Uterus (tissue), 2 donors: Measurements from ENCODE around the gene NMT1.

Experiments
- POLR2A ChIP-seq, 2 donors: fragments of 450-650 bp; IDR thresholded peaks; one replicate each; pipeline ENCODE4 v1.6.1; 2016; ENCODE audit warnings: antibody characterized with exemption in 2 of 2, mild to moderate bottlenecking in 1 of 2, moderate library complexity in 1 of 2
- TF ChIP-seq, protein P1 (sequence below), 4 experiments: fragments of 200-600 bp in 2 of 4; fragments of 450-650 bp in 2 of 4; sonication (generic) in 2 of 4; IDR thresholded peaks; one replicate each; pipeline ENCODE4 v1.5.1; 2016 to 2019; ENCODE audit warnings: antibody characterized with exemption in 4 of 4, mild to moderate bottlenecking in 2 of 4, moderate library complexity in 1 of 4

DNA sequence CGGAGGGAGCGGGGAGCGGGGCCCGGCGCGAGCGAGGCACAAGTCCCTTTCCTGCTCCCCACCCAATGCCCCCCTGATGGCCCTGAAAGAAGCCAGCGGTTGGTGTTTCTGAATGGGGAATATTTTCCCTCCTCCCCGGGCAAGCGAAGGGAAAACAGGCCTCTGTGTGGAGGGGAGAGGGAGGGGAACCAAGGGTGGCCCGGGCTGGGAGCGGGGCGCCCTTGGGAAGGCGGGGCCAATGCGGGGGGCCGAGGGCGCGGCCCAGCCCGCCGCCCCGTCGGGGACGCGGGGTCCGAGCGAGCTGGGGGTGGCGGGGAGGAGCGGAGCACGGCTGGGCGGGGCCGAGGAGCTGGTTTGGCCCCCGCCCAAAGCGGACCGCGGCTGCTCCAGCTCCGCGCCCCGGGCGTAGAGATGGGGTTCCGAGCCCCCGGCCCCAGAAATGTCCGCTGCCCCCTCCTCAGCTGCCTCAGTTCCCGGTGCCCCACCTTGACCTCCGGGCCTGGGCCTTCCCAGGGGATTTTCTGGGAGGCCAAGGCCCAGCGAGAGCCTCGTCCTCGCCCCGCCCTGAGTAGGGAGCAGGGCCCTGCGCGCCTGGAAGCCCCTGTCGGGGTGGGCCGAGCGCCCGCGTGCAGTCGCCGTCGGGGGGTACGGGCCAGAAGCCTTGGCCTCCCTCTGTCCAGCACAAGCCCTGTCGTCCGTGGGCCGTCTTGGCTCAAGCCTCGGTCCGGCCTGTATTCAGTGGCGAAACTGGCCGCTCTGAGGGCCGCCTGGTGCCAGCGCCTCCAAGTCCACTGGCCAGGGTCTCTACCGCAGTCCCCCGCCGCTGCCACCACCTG is 83.3 kb downstream of the NMT1 start:
- TF ChIP-seq POLR2A (IDR thresholded peaks at IDR 0.05) = no peak
- TF ChIP-seq, protein P1, sequence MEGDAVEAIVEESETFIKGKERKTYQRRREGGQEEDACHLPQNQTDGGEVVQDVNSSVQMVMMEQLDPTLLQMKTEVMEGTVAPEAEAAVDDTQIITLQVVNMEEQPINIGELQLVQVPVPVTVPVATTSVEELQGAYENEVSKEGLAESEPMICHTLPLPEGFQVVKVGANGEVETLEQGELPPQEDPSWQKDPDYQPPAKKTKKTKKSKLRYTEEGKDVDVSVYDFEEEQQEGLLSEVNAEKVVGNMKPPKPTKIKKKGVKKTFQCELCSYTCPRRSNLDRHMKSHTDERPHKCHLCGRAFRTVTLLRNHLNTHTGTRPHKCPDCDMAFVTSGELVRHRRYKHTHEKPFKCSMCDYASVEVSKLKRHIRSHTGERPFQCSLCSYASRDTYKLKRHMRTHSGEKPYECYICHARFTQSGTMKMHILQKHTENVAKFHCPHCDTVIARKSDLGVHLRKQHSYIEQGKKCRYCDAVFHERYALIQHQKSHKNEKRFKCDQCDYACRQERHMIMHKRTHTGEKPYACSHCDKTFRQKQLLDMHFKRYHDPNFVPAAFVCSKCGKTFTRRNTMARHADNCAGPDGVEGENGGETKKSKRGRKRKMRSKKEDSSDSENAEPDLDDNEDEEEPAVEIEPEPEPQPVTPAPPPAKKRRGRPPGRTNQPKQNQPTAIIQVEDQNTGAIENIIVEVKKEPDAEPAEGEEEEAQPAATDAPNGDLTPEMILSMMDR (IDR thresholded peaks at IDR 0.05) = no peak
